Astrocyte of the cerebellum (primary cell): ENCODE results near the gene NKAIN4.
"Not testable (repeated sequence)": the region's sequence is repeated elsewhere in the genome, so short reads cannot be mapped to it uniquely, and the experiment has no call there.

Experiments
- DNase-seq: peaks from one replicate; pipeline ENCODE4 v3.0.0-alpha.2; 2011; ENCODE audit warnings: low read depth
- H3K4me3 ChIP-seq: 2 replicates; pipeline ENCODE4 v1.5.1; 2011; ENCODE audit warnings: mild to moderate bottlenecking, low read depth, low read length, moderate library complexity
- in situ Hi-C: cut with HindIII; loops from 2 replicates; pipeline ENCODE4 v1.10.0; 2017; ENCODE audit warnings: low sequenced_read_pairs
- TF ChIP-seq, protein P1 (sequence below): IDR thresholded peaks from 2 replicates; pipeline ENCODE4 v1.5.1; 2012; ENCODE audit warnings: low read length, low read depth, moderate library complexity, mild to moderate bottlenecking; ENCODE audit errors: missing control alignments

NKAIN4 gene

GRCh38 chr20:63222541-63222940, 31.7 kb downstream of the NKAIN4 start:
- TF ChIP-seq, protein P1, sequence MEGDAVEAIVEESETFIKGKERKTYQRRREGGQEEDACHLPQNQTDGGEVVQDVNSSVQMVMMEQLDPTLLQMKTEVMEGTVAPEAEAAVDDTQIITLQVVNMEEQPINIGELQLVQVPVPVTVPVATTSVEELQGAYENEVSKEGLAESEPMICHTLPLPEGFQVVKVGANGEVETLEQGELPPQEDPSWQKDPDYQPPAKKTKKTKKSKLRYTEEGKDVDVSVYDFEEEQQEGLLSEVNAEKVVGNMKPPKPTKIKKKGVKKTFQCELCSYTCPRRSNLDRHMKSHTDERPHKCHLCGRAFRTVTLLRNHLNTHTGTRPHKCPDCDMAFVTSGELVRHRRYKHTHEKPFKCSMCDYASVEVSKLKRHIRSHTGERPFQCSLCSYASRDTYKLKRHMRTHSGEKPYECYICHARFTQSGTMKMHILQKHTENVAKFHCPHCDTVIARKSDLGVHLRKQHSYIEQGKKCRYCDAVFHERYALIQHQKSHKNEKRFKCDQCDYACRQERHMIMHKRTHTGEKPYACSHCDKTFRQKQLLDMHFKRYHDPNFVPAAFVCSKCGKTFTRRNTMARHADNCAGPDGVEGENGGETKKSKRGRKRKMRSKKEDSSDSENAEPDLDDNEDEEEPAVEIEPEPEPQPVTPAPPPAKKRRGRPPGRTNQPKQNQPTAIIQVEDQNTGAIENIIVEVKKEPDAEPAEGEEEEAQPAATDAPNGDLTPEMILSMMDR: no peak
- in situ Hi-C loops: loop anchor here (5.0 to 25.0 kb wide), 2 partner anchors 75 to 135 kb away; no protein-coding TSS in a partner anchor
- DNase-seq: no peak
- no peak overlapping the region for H3K4me3 ChIP-seq

DNA sequence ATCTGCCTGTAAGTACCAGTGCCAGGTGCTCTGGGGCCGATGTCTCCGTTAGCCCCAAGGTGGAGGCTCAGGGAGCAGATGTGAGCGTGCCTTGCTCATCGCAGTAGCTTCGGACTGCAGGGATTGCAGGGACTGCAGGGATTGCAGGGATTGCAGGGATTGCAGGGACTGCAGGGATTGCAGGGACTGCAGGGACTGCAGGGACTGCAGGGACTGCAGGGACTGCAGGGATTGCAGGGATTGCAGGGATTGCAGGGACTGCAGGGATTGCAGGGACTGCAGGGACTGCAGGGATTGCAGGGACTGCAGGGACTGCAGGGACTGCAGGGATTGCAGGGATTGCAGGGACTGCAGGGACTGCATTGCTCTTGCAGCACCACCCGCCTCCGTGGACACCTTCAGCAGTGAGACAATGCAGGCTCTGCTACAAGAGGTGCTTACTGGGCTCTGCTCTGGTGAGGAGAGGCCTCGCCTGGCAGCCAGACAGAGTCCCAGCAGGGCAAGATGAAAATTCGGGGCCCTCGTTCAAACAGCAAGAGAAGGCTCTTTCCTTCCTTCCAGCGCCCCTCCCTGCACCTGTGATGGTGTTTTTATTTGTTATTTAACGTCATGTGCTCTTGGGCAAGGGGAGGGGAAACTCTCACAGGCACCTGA, 32.7 kb downstream of the NKAIN4 start:
- H3K4me3 ChIP-seq, DNase-seq: not testable (repeated sequence)
- in situ Hi-C loops: loop anchor here (5.0 to 25.0 kb wide), 2 partner anchors 76 to 134 kb away; no protein-coding TSS in a partner anchor

DNA sequence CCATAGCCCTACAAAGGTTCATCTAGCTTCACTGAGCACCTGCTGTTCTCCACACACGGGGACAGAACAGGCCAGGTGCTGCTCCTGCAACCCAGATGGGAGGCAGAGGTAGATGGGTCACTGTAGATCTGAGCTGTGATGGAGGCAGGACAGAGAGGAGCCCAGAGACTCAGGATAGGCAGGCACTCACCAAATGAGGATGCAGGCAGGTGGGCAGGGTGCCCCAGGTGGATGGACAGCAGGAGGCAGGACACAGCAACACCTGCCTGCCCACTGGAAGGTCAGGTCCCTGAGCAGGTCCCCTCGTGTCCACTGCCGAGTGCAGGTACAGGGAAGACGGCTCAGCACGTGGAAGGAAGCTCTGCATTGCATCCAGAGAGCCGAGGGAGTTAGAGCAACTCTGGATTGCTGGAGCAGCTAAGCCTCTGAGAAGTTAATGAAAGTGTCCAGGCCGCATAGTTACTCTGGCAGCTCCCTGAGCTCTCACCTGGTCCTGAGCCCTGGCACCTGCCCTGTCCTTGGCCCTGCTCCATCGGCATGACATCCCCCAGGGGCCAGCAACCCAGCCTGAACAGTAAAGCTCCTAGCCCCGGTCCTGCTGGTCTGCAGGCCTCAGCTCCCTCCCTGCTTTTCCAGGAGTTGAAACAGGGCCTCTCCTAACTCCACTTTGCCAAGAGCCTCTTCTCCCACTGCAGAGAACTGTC, 33.4 kb downstream of the NKAIN4 start:
- TF ChIP-seq, protein P1: no peak
- in situ Hi-C loops: loop anchor here (5.0 to 25.0 kb wide), 2 partner anchors 76 to 134 kb away; no protein-coding TSS in a partner anchor

GRCh38 chr20:63219866-63220521, 34.3 kb downstream of the NKAIN4 start:
- no peak for DNase-seq
- H3K4me3 ChIP-seq: no peak overlapping the region
- in situ Hi-C loops: loop anchor here (5.0 to 25.0 kb wide), 2 partner anchors 77 to 133 kb away; no protein-coding TSS in a partner anchor
- TF ChIP-seq, protein P1: no peak

More for the DNA sequence above, 33.4 kb downstream of the NKAIN4 start:
- DNase-seq: no peak
- no peak overlapping the region for H3K4me3 ChIP-seq

DNA sequence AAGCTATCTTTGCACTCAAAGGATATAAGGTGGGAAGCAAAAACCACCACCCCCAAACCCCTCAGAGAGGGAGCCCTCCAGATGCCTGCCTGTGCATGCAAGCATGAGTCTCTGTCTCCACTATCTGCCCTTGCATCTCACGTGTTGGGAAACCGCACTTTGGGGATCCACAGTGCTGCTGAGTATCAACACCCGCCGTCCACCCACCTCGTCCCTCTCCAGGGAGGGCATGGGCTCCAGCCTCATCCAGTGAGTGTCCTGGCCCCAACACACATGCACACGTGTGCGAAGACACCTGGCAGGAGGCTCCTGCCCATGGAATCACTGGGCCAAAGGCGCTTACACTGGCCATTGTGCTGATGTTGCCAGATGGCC, 34.8 kb downstream of the NKAIN4 start:
- no peak for DNase-seq
- no peak overlapping the region for H3K4me3 ChIP-seq
- in situ Hi-C loops: loop anchor here (25.0 kb wide), 1 partner anchor 132 kb away; no protein-coding TSS in a partner anchor
- TF ChIP-seq, protein P1: no peak

GRCh38 chr20:63218701-63219446, 35.4 kb downstream of the NKAIN4 start:
- DNase-seq: no peak
- TF ChIP-seq, protein P1: no peak
- H3K4me3 ChIP-seq: no peak overlapping the region
- in situ Hi-C loops: loop anchor here (25.0 kb wide), 1 partner anchor 132 kb away; no protein-coding TSS in a partner anchor
